Vagina (tissue), 2 donors: Measurements from ENCODE around the gene PTRH1.

ENCODE experiments used
- CTCF ChIP-seq, 3 experiments: fragments of 450-650 bp in 2 of 3; fragments of 200-600 bp in 1 of 3; sonication (generic) in 1 of 3; IDR thresholded peaks; one replicate each; pipeline ENCODE4 v1.5.1; 2017 to 2019; ENCODE audit warnings: antibody characterized with exemption in 3 of 3, mild to moderate bottlenecking in 2 of 3, moderate library complexity in 2 of 3
- POLR2A ChIP-seq, 2 donors: fragments of 450-650 bp; IDR thresholded peaks; one replicate each; pipeline ENCODE4 v1.6.1; 2017; ENCODE audit warnings: antibody characterized with exemption in 2 of 2, mild to moderate bottlenecking in 2 of 2, moderate library complexity in 2 of 2

- TF ChIP-seq CTCF (IDR thresholded peaks at IDR 0.05) = no peak
- no peak for TF ChIP-seq POLR2A (IDR thresholded peaks at IDR 0.05)
These were observed 22.3 kb downstream of the PTRH1 start for GRCh38 chr9:127693143-127693542.
